NB4 (cell line): ENCODE data around the gene CTSE.

Source experiments
- CTCF ChIP-seq: IDR thresholded peaks from one replicate; pipeline ENCODE4 v1.5.1; 2012; ENCODE audit warnings: low read depth, low read length
- MYC ChIP-seq: IDR thresholded peaks from 2 replicates; pipeline ENCODE4 v1.6.1; 2011; ENCODE audit warnings: low read depth, low read length
- POLR2A ChIP-seq: IDR thresholded peaks from 2 replicates; pipeline ENCODE4 v1.6.1; 2011; ENCODE audit warnings: mild to moderate bottlenecking; ENCODE audit not compliant: insufficient read length; ENCODE audit errors: extremely low read depth
- TF ChIP-seq, protein P1 (sequence below): IDR thresholded peaks from 2 replicates; pipeline ENCODE4 v1.6.1; 2011; ENCODE audit warnings: low read depth, low read length

DNA sequence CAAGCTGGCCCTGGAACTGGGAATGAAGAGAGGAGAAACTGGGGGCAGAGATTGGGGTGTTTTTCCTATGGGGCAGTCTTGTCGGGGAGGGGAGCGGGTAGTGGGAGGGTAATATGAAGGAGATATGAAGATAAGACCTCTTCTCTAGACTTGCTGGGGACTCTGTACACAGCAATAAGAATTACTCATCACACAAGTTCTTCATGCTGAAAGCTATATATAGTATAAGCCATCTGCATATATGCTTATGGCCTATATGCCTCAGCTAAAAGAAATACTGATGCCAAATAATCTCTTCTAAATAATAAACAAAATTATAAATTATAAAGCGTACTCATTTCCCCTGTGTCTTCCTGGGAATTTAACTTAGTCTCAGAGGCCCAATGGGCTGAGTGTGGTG is 37.1 kb upstream of the CTSE start:
- TF ChIP-seq CTCF (no peak), POLR2A (no peak), MYC (no peak)
- TF ChIP-seq, protein P1, sequence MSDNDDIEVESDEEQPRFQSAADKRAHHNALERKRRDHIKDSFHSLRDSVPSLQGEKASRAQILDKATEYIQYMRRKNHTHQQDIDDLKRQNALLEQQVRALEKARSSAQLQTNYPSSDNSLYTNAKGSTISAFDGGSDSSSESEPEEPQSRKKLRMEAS = no peak
